IMR-90 (cell line): ENCODE measurements around the gene LANCL3. TPM values are rescaled to one million over a fixed set of nuclear protein-coding genes. Genes with fewer than 3 reads are reported as not detected.
"Not testable (repeated sequence)": the region's sequence is repeated elsewhere in the genome, so short reads cannot be mapped to it uniquely, and the experiment has no call there.

Source experiments
- ATAC-seq: fragments of 200-7000 bp; cut with Tn5 transposase; 2 replicates; pipeline ENCODE4 v1.9.1; 2020; ENCODE audit warnings: low read depth, mild to moderate bottlenecking, moderate library complexity
- BruUV-seq: library from RNA; stranded (reverse); fragments of 400-500 nt; replicated peaks from 2 replicates; lab custom pipeline; 2021; lab: Mats Ljungman, UMichigan
- CTCF ChIA-PET: fragments of 300-600 bp; formaldehyde crosslinking; extraction: SDS; loops from one replicate; lab custom pipeline; 2021; ENCODE audit warnings: antibody characterized with exemption; lab: Yijun Ruan, JAX
- POLR2A ChIA-PET: fragments of 300-600 bp; sonication (Branson Sonifier 250); formaldehyde crosslinking; loops from one replicate; lab custom pipeline; 2022; ENCODE audit warnings: antibody characterized with exemption; ENCODE audit not compliant: unreplicated experiment; lab: Charles Lee
- DNase-seq: peaks from one replicate; pipeline ENCODE4 v3.0.0; 2013
- H2AFZ ChIP-seq: replicated peaks from 2 replicates; pipeline ENCODE3; 2013; ENCODE audit warnings: low read length, mild to moderate bottlenecking; ENCODE audit not compliant: poor library complexity
- H2AK5ac ChIP-seq: 2 replicates; pipeline ENCODE4 v1.6.1; 2013; ENCODE audit warnings: low read depth, low read length, inconsistent platforms
- H2AK9ac ChIP-seq: replicated peaks from 2 replicates; pipeline ENCODE3; 2013; ENCODE audit warnings: mild to moderate bottlenecking, low read depth, low read length, moderate library complexity; ENCODE audit not compliant: poor library complexity
- H2BK120ac ChIP-seq: 2 replicates; pipeline ENCODE4 v1.6.1; 2013; ENCODE audit warnings: low read depth, low read length, inconsistent platforms
- H2BK15ac ChIP-seq: 3 replicates; pipeline ENCODE4 v1.6.1; 2013; ENCODE audit warnings: low read depth, low read length, inconsistent platforms
- H2BK20ac ChIP-seq: 2 replicates; pipeline ENCODE4 v1.6.1; 2013; ENCODE audit warnings: low read depth, mild to moderate bottlenecking, inconsistent platforms, low read length, moderate library complexity
- H2BK5ac ChIP-seq: 2 replicates; pipeline ENCODE4 v1.6.1; 2013; ENCODE audit warnings: mild to moderate bottlenecking, low read depth, low read length, inconsistent platforms; ENCODE audit not compliant: poor library complexity, severe bottlenecking
- H3K14ac ChIP-seq: replicated peaks from 2 replicates; pipeline ENCODE4 v1.6.1; 2013; ENCODE audit warnings: low read depth, low read length, inconsistent platforms
- H3K18ac ChIP-seq: 2 replicates; pipeline ENCODE4 v1.6.1; 2013; ENCODE audit warnings: low read depth, low read length, control low read depth
- H3K23ac ChIP-seq: 2 replicates; pipeline ENCODE4 v1.6.1; 2013; ENCODE audit warnings: low read depth, low read length, inconsistent platforms
- H3K27ac ChIP-seq: 2 replicates; pipeline ENCODE4 v1.5.1; 2013; ENCODE audit warnings: mild to moderate bottlenecking, control low read depth, low read length; ENCODE audit not compliant: insufficient read depth
- H3K27me3 ChIP-seq: 2 replicates; pipeline ENCODE4 v1.6.1; 2013; ENCODE audit warnings: low read length; ENCODE audit not compliant: control insufficient read depth, insufficient read depth
- H3K36me3 ChIP-seq: 2 replicates; pipeline ENCODE4 v1.6.1; 2013; ENCODE audit warnings: low read length, mixed read lengths; ENCODE audit not compliant: control insufficient read depth, insufficient read depth
- H3K4ac ChIP-seq: 2 replicates; pipeline ENCODE4 v1.6.1; 2013; ENCODE audit warnings: low read depth, low read length, inconsistent platforms
- H3K4me1 ChIP-seq: 2 replicates; pipeline ENCODE4 v1.6.1; 2013; ENCODE audit warnings: low read length, mixed read lengths; ENCODE audit not compliant: control insufficient read depth, insufficient read depth
- H3K4me2 ChIP-seq: 2 replicates; pipeline ENCODE4 v1.6.1; 2013; ENCODE audit warnings: low read depth, mild to moderate bottlenecking, control low read depth, low read length, moderate library complexity
- H3K4me3 ChIP-seq: 2 replicates; pipeline ENCODE4 v1.5.1; 2013; ENCODE audit warnings: low read depth, mild to moderate bottlenecking, control low read depth, low read length, moderate library complexity; ENCODE audit not compliant: insufficient read depth
- H3K56ac ChIP-seq: 2 replicates; pipeline ENCODE4 v1.6.1; 2013; ENCODE audit warnings: low read length, inconsistent platforms; ENCODE audit not compliant: insufficient read depth; ENCODE audit errors: extremely low read depth
- H3K79me1 ChIP-seq, 2 experiments: 2 replicates each; pipeline ENCODE4 v1.6.1; 2013; ENCODE audit warnings: low read length in 2 of 2, inconsistent platforms in 1 of 2, low read depth in 1 of 2
- H3K9ac ChIP-seq: 2 replicates; pipeline ENCODE4 v1.6.1; 2013; ENCODE audit warnings: low read depth, low read length, control low read depth
- H3K9me1 ChIP-seq: 2 replicates; pipeline ENCODE4 v1.6.1; 2013; ENCODE audit warnings: low read length, inconsistent platforms; ENCODE audit not compliant: insufficient read depth
- H3K9me3 ChIP-seq: 2 replicates; pipeline ENCODE4 v1.6.1; 2013; ENCODE audit warnings: low read length; ENCODE audit not compliant: control insufficient read depth, insufficient read depth
- H4K20me1 ChIP-seq: 2 replicates; pipeline ENCODE4 v1.6.1; 2013; ENCODE audit warnings: low read length, inconsistent platforms; ENCODE audit not compliant: insufficient read depth
- H4K5ac ChIP-seq: 2 replicates; pipeline ENCODE4 v1.6.1; 2013; ENCODE audit warnings: mild to moderate bottlenecking, low read depth, low read length, control low read depth
- H4K8ac ChIP-seq, 2 experiments: 2 replicates each; pipeline ENCODE4 v1.6.1; 2013; ENCODE audit warnings: low read depth in 2 of 2, low read length in 2 of 2, control low read depth in 1 of 2, inconsistent platforms in 1 of 2
- H4K91ac ChIP-seq: 2 replicates; pipeline ENCODE4 v1.6.1; 2013; ENCODE audit warnings: low read depth, low read length, inconsistent platforms; ENCODE audit not compliant: insufficient read depth
- dilution Hi-C: fragments of 300-500 bp; cut with HindIII; formaldehyde crosslinking; loops from one replicate; pipeline ENCODE4 v1.14.3; 2018; ENCODE audit warnings: low sequenced_read_pairs; ENCODE audit not compliant: unreplicated experiment
- in situ Hi-C: fragments of 300-500 bp; cut with MboI; formaldehyde crosslinking; loops from 3 replicates; pipeline ENCODE4 v1.14.3; 2019; ENCODE audit warnings: low sequenced_read_pairs, inconsistent platforms, mixed read lengths
- intact Hi-C: fragments of 100-400 bp; cut with micrococcal nuclease; formaldehyde crosslinking; loops from 2 replicates; pipeline ENCODE4 v1.10.0; 2022
- polyA plus RNA-seq, 3 experiments: library from polyadenylated mRNA; depleted of rRNA; stranded (reverse); fragments of >200 nt; gene quantifications; 2 replicates each; pipeline ENCODE4 v1.2.3, GENCODE V29; 2012; ENCODE audit warnings: low replicate concordance in 1 of 3
- total RNA-seq: library from RNA; depleted of rRNA; stranded (reverse); fragments of >200 nt; gene quantifications from 2 replicates; pipeline ENCODE4 v1.2.3, GENCODE V29; 2012

The LANCL3 gene
- total and polyA plus RNA-seq, 2 of the 4 experiments (the other 2 are of a cell fraction), result not detected

GRCh38 chrX:37549619-37550018, 21.8 kb upstream of the LANCL3 start:
- intact Hi-C loops, H2AK5ac ChIP-seq, CTCF ChIA-PET, H2BK15ac ChIP-seq, H2AK9ac ChIP-seq, H3K79me1 ChIP-seq, H3K27me3 ChIP-seq, BruUV-seq, H3K36me3 ChIP-seq, H4K8ac ChIP-seq, H4K91ac ChIP-seq, H3K4me2 ChIP-seq, H3K4me1 ChIP-seq, ATAC-seq, H4K20me1 ChIP-seq, H2AFZ ChIP-seq, H3K9me3 ChIP-seq, H3K14ac ChIP-seq, H3K9ac ChIP-seq, in situ Hi-C loops, dilution Hi-C loops, H2BK20ac ChIP-seq, DNase-seq, POLR2A ChIA-PET, H3K9me1 ChIP-seq, H3K23ac ChIP-seq, H3K56ac ChIP-seq, H2BK120ac ChIP-seq, H4K5ac ChIP-seq, H3K4ac ChIP-seq, H2BK5ac ChIP-seq, H3K4me3 ChIP-seq, H3K18ac ChIP-seq, H3K27ac ChIP-seq: not testable (repeated sequence)
